Stimulated activated CD8-positive, alpha-beta memory T cell treated with anti-CD3 and anti-CD28 coated beads, Interleukin-12 subunit alpha, Interleukin-12 subunit beta, amount 100 ng/mL, for 24 hours (primary cell): ENCODE measurements around the gene DRICH1.
"Not testable (repeated sequence)": the region's sequence is repeated elsewhere in the genome, so short reads cannot be mapped to it uniquely, and the experiment has no call there.

ENCODE experiments used
- DNase-seq: peaks from one replicate; pipeline ENCODE4 v3.0.0-alpha.2; 2020; ENCODE audit errors: extremely low read depth

Gene DRICH1, protein sequence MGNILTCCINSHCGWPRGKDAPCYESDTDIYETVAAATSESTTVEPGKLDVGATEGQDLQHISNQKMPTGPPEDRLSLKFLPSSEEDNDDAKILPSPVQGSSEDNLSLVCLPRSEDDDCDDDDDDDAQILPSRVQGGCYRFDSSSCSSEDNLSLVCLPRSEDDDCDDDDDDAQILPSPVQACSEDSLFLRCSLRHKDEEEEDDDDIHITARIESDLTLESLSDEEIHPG

DNA sequence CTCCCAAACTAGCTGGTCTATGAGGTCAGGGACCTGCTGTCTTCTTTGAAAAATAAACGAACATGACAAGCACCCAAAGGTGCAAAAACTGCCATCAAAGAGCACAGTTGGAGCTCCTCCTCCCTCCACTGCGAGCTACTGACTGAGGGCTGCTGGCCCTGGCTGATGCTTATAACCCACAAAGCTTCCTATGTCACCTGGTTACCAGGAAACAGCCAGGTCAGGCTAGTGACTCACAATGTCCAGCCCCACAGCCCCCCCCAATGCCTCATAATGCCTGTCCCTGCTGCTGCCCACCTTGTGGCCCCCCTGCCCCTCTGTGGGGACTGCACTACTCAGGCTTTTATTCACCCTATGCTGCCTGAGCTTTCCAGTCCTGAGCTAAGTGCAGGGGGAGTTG lies at the start of gene DRICH1:
Gene DRICH1, minus strand, starts transcription at position 144 of the 400 bp plus-strand sequence. CDS start 298 bp downstream, outside the sequence.
- no peak for DNase-seq

DNA sequence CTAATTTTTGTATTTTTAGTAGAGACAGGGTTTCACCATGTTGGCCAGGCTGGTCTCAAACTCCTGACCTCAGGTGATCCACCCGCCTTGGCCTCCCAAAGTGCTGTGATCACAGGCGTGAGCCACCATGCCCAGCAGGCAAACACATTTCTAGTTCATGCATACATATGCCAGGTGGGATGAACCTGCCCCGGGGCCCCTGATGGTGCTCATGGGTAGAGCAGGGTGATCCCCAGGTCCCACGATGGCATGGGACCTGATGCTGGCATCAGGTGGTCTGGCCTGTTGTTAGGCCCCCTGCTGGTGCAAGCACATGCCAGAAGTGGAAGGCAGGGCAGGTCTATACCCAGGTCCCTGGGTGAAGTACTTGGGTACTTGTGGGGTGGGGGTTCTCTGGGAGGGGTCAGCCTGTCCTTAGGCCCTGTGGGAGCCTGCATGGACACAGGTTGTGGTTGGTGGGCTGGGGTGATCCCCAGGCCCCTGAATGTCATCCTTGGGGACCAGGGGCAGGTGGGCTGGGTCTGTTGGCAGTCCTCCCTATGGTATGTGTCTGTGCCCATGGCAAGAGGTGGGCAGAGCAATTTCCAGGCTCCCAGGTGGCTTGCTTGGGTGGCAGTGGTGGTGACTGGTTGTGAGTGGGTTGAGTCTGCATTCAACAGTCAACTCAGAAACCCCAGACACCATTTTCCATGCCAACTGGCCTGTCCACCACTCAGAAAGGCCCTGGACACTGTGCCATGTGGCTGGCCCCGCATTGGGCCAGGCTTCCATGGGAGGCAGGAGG lies 49.1 kb upstream of the DRICH1 start:
- no peak for DNase-seq

DNA sequence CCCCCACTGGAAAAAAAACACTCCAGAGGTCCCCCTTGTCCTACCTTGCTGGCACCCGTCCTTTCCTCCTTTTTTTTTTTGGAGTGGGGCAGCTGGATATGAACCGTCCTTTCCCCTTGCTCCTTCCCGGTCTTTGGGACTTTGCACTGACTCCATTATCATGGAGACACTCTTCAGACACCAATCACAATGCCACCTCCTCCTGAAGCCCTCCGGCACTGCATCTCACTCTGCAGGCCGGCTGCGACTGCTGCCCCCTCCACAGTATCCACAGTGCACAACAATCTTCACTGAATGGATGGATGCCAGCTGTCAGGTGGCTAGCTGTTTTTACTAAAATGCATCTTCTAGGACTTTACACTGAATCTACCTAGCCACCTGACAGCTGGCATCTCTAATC lies 46.0 kb upstream of the DRICH1 start:
- DNase-seq: no peak

DNA sequence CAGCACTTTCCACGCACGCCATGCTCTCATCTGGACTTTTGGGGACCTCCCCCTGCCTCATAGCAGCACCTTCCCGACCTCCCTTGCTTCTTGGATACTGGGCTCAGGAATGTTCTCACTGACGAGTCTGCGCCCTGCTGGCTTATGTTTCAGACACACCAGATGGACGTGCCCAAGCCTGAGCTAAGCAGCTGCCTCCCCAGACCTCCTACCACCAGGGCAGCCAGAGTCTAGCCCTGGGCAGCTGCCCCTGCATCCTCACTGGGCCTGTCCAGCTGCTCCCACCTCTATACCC lies 45.5 kb upstream of the DRICH1 start:
- no peak for DNase-seq

DNA sequence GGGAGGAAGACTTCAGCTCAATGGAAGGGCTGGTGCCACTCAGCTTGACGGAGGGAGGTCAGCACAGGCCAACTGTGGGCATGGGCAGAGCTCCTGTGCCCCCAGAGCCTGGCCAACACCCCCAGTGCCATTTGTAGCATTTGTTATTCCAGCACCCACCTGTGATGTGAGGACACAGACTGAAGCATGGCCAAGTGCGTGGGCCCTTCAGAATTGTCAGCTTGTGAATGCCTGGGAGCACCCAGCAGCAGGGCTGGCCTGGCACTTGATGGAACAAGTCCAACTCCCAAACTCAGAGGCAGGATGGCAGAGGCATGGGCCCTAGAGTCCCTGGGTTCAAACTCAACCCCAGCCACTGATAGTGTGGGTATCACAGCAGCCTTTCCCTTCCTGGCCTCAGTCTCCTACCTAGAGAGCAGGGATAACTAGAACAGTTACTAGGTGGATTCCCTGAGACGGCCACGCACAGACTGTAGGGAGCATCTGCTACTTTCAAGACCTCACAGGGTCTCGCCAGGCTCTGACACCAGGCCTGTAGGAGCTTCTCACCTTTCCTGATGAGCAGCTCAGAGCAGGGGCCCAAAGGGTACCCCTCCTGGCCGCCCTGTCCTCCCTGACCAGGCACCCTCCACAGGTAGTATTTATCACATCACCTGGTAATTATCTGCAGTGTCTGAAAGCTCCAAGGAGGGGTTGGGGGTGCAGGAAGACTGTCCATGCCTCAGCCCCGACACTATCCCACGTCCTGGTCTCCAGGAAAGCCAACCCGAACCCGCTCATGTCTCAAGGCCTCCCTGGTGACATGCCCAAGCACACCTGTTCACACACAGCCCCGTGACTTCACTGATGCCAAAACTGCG lies 45.0 kb upstream of the DRICH1 start:
- not testable (repeated sequence) for DNase-seq

DNA sequence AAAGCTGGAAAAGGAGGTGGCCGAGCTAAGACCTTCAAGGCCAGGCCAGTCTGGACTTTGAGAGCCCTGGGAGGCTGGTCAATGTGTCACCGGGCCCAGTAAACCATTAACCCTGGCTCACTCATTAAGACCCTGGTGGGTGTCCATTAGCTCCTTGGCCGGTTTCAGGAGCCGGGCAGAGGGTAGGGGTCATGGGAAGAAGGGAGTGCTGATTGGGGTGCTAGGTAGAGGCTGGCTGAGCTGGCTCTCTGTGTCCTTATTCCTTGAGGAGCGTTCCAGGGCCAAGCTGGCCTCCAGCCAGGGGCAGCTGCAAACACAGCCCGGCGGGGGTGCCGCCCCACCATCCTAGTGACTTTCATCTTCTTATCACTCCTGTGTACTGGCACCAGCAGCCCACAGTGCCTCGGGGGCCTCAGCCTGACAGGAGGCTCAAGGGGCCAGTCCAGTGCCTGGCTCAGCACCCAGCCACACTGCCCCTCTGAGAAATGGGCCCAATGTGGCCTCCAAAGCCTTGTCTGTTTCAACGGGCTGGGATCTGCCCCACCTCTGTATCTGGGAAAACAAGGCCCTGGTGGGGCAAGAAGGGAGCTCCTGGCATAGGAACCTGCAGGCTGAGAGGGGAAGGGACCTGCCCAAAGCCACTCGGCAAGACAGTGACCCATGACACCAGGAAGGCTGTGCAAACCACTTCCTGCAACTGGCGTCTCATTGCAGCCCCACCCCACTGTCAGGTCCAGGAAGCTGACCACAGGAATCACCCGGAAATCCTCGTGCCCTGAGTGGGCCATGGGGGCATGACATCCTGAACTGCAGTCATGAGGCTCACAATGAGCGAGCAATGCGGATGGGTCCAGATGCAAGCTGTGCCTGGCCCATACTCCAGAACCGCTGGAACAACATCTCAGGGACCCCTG lies 43.6 kb upstream of the DRICH1 start:
- no peak for DNase-seq

DNA sequence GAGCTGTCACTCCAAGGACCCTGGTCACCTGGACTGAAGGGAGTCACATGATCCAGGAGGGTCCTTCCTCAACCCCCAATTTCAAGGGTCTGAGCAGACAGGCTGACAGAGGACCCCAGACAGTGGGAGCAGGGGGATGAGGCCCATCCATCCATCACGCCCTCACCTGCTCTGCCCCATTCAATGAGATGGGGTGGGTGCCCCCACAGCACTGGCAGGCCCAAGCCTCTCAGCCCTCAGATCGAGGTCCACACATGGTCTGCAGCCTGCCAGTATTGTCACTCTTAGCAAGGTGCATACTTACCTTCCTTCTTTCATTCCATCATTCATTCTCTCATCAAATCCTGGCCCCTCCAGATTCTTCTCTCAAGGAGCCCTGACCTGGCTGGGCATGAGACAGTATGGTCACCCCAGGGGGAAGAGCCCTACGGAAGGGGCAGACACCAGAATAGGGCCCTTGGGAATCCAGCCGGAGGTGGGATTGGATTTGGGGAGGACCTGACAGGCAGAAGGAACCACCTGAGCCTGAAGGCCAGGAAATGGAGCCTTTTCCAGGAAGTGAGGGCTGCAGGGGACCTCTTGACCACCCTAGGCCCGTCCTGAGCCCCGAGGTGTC lies 42.9 kb upstream of the DRICH1 start:
- DNase-seq: not testable (repeated sequence)

DNA sequence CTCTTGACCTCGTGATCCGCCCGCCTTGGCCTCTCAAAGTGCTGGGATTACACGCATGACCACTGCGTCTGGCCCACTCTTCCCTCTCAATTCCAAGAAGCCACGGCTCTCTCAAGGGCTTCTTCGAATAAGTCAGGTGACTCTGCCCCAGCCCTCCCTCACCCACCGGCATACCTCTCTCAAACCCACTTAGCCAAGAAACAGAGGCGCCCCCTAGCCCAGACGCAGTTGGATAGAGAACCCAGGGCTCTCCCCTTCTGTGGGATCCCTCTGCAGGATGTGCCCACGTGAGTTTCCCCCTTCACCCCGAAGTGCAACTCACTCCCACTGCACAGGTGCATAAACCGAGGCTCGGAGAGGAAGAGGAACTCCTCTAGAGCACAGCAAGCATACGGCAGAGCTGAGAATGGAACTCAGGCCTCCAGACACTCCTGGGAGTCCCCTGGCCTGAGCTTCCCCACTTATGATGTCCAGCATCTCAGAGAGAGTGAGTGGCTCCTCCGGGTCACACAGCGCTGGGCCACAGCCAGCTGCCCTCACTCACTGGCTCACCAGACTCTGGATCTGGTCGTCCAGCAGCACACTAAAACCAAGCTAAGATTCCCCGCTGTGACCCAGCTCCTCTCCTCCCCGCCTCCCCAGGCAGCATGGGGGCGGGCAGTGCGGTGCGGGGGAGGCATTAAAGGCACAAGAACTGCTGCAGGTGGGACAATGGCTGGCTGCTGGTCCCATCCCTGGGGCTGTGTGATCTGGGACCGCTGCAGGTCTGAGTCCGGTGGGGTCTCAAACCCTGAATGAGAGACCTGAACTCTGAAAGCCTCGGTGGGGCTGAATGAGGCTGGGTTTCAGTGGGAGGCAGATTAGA lies 41.9 kb upstream of the DRICH1 start:
- no peak for DNase-seq

DNA sequence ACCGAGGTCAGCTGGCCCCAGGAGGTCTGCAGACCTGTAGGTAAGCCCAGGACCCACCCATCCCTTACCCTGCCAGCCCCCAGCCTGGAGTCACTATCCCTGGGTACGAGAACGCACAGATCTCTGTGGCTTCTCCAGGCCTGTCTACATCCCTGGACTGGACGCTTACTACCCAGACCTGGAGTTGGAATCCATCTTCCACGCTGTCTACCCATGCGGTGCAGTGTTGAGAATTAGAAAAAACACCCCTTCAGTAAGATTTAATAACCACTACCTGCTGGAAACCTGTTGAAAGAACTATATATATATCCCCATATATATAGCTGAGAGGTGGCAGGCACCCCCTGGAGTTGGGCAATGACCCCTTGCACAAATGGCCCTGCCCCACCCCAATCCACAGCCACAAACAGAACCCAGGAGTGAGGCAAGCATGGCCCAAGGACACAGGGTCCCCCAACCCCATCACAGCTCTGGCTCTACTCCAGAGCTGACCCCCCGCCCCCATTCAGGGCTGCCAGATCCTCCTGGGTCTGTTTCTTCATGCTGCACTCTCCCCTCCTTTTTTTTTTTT lies 41.0 kb upstream of the DRICH1 start:
- no peak for DNase-seq

DNA sequence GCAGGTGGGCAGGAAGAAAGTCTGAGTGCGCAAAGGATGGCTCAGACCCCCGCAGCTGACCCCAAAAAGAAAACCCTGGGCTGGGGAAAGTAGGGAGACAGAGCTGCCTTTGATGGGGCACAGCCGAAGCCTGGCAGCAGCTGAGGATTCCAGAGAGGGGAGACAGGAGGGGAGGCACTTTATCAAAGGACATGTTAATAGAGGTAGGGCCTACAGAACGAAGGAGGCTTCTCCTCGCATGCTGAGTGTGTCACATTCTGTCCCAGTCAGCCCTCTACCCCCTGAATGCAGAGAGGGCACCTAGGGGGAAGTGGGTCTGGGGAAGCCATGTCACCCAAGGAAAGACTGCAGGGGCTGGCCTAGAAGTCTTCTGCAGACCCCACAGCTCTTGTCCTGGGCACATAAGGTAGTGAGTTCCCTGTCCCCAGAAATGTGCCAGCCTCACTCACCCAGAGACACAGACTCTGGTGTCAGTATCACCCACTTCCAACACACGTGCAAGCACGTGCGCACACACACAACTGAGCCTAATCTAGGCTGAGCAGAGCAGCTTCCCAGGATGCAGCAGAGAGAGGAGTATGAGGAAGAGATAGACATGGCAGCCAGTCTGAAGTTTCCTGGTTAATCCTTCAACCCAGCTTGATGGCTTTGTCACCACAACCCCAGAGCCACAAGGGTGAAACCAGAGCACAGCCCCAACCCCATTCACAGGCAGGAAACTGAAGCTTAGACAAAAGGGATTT lies 40.4 kb upstream of the DRICH1 start:
- DNase-seq: not testable (repeated sequence)

DNA sequence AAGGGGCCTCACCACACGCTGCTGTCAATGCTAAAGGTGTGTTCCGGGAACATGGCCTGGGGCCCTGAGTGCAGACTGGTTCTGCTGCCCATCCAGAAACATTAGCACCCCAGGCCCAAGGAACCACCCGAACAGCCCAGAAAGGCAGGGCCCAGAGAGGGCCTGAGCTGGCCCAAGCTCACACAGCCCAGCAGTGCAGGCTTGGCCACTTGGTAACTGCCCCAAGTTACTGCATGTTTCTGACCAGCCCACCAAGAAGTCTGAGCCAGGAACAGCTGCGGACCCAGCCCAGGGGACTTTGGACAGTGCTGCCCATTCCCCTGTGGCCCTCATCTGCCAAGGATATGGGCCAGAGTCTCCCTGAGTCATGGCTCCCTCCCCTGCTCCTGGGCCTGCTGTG lies 39.3 kb upstream of the DRICH1 start:
- not testable (repeated sequence) for DNase-seq

DNA sequence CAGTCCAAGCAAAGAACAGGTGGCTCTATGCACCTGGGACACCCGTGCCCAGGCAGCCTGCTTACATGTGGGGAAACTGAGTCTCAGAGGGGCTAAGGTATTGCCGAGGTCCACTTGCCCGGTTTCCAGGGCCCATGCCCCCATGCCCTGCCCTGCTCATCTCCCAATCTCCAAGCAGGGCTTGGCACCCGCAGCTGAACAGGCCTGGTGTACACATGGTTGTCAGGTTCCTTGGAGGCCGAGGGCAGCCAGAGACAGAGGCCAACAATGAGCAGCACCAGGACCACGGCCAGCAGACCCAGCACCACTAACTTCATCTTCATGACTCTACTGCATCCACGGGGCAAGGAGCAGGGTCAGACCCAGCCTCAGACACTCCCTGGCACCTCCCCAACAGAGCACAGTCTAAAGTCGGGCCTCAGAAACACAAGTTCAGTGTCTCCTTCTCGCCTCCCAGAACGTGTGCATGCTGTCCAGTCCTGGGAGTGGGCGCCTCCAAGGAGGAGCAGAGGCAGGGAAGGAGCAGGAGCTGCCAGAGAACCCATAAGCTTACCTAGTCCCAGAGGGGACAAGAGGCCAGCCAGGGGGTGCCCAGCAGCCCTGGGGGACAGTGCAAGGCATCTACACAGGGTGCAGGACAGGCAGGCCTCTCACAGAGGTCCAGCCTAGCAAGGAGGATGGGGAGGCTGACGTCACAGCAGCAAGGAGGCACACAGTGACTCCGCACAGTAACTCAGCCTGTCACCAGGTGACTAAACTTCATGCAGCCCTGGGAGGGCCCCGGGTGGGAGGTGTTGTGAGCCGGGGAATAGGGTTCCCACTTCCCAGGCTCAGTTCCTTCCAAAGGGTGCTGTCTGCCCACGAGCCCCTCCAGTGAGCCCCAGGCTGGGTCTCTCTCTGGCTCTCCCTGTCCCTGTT lies 38.5 kb upstream of the DRICH1 start:
- DNase-seq: no peak

DNA sequence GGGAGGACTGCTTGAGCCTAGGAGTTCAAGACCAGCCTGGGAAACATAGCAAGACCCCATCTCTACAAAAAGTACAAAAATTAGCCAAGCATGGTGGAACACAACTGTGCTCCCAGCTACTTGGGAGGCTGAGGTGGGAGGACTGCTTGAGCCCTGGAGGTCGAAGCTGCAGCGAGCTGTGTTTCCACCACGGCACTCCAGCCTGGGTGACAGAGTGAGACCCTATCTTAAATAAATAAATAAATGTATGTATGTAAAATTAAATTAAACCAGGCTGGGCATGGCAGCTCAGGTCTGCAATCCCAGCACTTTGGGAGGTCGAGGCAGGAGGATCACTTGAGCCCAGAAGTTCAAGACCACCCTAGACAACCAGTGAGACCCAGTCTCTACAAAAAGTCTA lies 28.3 kb upstream of the DRICH1 start:
- DNase-seq: not testable (repeated sequence)

DNA sequence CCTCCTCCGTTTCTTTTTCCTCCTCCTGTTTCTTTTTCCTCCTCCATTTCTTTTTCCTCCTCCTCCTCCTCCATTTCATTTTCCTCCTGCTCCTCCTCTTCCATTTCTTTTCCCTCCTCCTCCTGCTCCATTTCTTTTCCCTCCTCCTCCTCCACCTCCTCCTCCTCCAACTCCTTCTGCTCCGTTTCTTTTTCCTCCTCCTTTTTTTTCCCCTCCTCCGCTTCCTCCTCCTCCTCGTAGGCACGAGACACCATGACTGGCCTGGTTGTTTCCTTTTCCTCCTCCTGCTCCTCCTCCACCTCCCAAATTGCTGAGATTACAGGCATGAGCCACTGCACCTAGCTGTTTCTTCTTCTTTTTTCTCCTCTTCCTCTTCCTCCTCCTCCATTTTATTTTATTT lies 25.6 kb upstream of the DRICH1 start:
- no peak for DNase-seq

DNA sequence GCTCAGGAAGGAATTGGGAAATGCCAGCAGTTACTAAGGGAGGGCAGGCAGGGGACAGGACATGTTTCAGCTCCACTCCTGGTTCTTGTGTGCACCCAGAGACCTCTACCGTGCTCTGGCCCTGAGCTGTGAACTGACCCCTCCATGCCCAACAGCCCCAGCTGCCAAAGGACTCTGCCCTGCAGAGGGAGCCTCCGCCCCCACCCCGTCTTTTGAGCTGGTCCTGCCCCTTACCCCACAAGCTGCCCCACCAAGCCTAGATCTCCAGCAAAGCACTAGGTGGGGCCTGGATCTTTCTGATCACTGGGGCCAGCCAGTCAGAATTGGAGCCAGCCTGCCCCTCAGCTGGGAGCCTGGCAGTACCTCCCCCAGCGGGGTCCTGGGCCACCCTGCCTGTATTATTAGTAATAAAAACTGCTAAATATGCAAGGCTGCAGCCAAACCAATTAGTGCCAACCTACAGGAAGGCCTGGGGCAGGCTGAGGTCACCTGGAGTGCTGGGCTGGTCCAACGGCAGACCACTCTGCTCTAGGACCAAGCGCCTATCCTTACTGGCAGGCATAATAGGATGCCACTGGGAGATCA lies 23.9 kb upstream of the DRICH1 start:
- no peak for DNase-seq

DNA sequence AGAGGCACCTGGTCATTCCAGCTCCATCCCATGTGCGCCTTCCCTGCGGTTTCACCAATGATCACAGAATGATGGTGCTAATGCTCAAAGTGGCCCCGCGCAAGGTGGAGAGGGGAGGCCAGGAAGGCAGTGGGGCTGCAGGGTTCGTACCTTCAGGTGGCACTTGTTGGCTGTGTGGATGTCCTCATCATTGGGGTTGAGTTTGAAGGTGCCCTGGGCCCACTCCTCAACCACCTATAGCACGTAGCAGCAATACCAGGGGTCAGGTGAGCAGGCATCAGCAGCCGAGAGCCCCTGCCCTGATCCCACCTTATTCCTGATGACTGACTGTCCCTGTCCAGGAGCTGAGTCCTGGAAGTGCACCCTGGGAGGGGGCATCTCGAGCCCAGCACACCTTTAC lies 20.6 kb upstream of the DRICH1 start:
- no peak for DNase-seq

DNA sequence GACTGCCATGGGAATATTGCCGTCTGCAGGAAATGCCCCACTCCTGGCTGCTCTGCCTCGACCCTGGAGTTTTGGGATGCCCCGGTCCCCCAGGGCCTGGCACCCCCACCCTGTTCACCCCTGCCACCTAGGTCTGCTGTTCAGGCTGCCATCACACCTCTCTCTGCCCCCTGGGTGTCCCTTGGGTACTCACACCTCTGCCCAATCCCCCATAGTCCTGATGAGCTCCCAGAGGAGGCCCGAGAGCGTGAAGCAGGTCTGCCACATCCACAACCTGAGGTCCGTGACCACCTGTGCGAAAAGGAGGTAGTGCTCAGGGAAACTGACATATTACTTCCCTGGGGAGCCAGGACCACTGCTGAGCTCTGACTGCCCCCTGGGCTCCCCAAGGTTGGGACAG lies 20.2 kb upstream of the DRICH1 start:
- DNase-seq: no peak

DNA sequence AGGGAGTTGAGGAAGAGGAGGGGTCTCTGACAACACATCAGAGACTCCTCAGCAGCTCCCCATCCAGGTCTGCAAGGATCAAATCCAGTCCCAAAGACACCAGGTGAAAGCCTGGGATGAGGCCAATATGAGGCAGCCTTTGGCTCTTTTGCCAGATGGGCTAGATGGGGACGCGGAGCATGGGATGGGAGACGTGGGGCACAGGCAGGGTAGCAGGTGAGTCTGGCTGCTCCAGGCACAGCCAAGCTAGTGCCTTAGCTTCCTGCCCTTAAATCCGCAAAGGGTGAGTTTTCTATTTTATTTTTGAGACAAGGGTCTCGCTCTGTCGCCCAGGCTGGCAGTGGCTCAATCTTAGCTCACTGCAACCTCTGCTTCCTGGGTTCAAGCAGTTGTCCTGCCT lies 19.6 kb upstream of the DRICH1 start:
- no peak for DNase-seq
